Trophoblast cell (in vitro differentiated cells and primary cell): Measurements from ENCODE around the gene ETV2.
A peak's percentile ranks its signal among the peaks of the same experiment; 100 is the strongest.

ENCODE experiments used
- DNase-seq, 2 donors: peaks; one replicate each; pipeline ENCODE4 v3.0.0-alpha.2; 2016
- H2AFZ ChIP-seq: 2 replicates; pipeline ENCODE4 v1.6.1; 2013; ENCODE audit warnings: low read length, moderate library complexity, mild to moderate bottlenecking; ENCODE audit not compliant: insufficient read depth, poor library complexity
- H2AK5ac ChIP-seq: 2 replicates; pipeline ENCODE4 v1.6.1; 2013; ENCODE audit warnings: mild to moderate bottlenecking, low read length
- H2BK120ac ChIP-seq: 2 replicates; pipeline ENCODE4 v1.6.1; 2013; ENCODE audit warnings: low read length, mild to moderate bottlenecking, moderate library complexity; ENCODE audit not compliant: insufficient read depth, poor library complexity
- H2BK12ac ChIP-seq: 2 replicates; pipeline ENCODE4 v1.6.1; 2013; ENCODE audit warnings: mild to moderate bottlenecking, low read length, moderate library complexity
- H2BK5ac ChIP-seq: 2 replicates; pipeline ENCODE4 v1.6.1; 2013; ENCODE audit warnings: low read length, low read depth, moderate library complexity, mild to moderate bottlenecking; ENCODE audit not compliant: poor library complexity
- H3K14ac ChIP-seq: 2 replicates; pipeline ENCODE4 v1.6.1; 2013; ENCODE audit warnings: mild to moderate bottlenecking, low read length
- H3K18ac ChIP-seq: 2 replicates; pipeline ENCODE4 v1.6.1; 2013; ENCODE audit warnings: mild to moderate bottlenecking, low read length
- H3K23ac ChIP-seq: 2 replicates; pipeline ENCODE4 v1.6.1; 2013; ENCODE audit warnings: low read length
- H3K27ac ChIP-seq: 2 replicates; pipeline ENCODE4 v1.5.1; 2013; ENCODE audit warnings: low read depth, mild to moderate bottlenecking, inconsistent platforms, low read length, moderate library complexity
- H3K27me3 ChIP-seq: 2 replicates; pipeline ENCODE4 v1.6.1; 2013; ENCODE audit warnings: inconsistent platforms, mild to moderate bottlenecking, low read length, moderate library complexity; ENCODE audit not compliant: insufficient read depth
- H3K36me3 ChIP-seq, 2 experiments: 1 replicate in 1 of 2; 2 replicates in 1 of 2; pipeline ENCODE4 v1.6.1; 2013; ENCODE audit warnings: low read length in 2 of 2, mild to moderate bottlenecking in 2 of 2, moderate library complexity in 1 of 2; ENCODE audit not compliant: insufficient read depth in 2 of 2, control insufficient read depth in 1 of 2
- H3K4ac ChIP-seq: 2 replicates; pipeline ENCODE4 v1.6.1; 2013; ENCODE audit warnings: low read depth, mild to moderate bottlenecking, low read length, moderate library complexity
- H3K4me1 ChIP-seq, 2 experiments: 1 replicate in 1 of 2; 2 replicates in 1 of 2; pipeline ENCODE4 v1.6.1; 2013; ENCODE audit warnings: low read length in 2 of 2, mild to moderate bottlenecking in 2 of 2, moderate library complexity in 1 of 2; ENCODE audit not compliant: insufficient read depth in 2 of 2, control insufficient read depth in 1 of 2
- H3K4me2 ChIP-seq: 2 replicates; pipeline ENCODE4 v1.6.1; 2013; ENCODE audit warnings: inconsistent platforms, mild to moderate bottlenecking, low read length, moderate library complexity
- H3K4me3 ChIP-seq: 2 replicates; pipeline ENCODE4 v1.5.1; 2013; ENCODE audit warnings: mild to moderate bottlenecking, low read depth, low read length, inconsistent platforms
- H3K79me1 ChIP-seq: one replicate; pipeline ENCODE4 v1.6.1; 2013; ENCODE audit warnings: low read length
- H3K79me2 ChIP-seq: 2 replicates; pipeline ENCODE4 v1.6.1; 2013; ENCODE audit warnings: low read length, mild to moderate bottlenecking; ENCODE audit not compliant: control insufficient read depth, insufficient read depth, poor library complexity
- H3K9ac ChIP-seq: 2 replicates; pipeline ENCODE4 v1.6.1; 2013; ENCODE audit warnings: mild to moderate bottlenecking, low read length
- H3K9me3 ChIP-seq: 2 replicates; pipeline ENCODE4 v1.6.1; 2013; ENCODE audit warnings: low read depth, mild to moderate bottlenecking, control low read depth, inconsistent platforms, low read length; ENCODE audit not compliant: insufficient read depth
- H4K12ac ChIP-seq: 2 replicates; pipeline ENCODE4 v1.6.1; 2013; ENCODE audit warnings: low read depth, mild to moderate bottlenecking, low read length, moderate library complexity
- H4K8ac ChIP-seq: 2 replicates; pipeline ENCODE4 v1.6.1; 2013; ENCODE audit warnings: low read depth, mild to moderate bottlenecking, low read length, moderate library complexity
- H4K91ac ChIP-seq: one replicate; pipeline ENCODE4 v1.6.1; 2013; ENCODE audit warnings: low read depth, mild to moderate bottlenecking, low read length, moderate library complexity
- WGBS: extraction: QIAGEN DNeasy Blood & Tissue Kit; methylation state at CpG from one replicate; pipeline ENCODE4 v1.1.7; 2013; ENCODE audit warnings: missing lambda C conversion rate; ENCODE audit not compliant: insufficient read length, insufficient coverage; ENCODE audit errors: extremely low coverage; 5-methylcytosine and 5-hydroxymethylcytosine counted together

Gene ETV2

DNA sequence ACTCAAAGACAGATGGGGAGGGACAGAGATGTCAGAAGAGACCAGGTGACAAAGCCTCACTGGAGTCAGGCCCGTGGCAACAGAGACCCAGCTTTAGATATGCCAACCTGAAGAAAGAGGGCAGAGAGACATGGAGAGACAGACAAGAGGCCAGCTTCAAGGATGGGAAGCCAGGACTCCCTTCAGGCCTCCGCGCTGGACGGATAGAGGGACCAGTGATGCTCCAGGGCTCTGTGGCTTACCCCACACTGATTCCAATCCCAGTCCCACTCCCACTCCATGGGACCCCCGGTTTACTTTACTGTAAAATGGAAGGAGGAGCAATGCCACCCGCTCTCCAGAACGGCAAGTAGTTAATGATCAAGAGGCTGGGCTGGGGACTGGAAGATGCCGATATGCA, 1.7 kb upstream of the ETV2 start:
- Histone ChIP-seq H3K9me3 (peaks cover 3% of the 10 kb centered on the region), H3K4ac (no peak overlapping the region), H3K9ac (no peak overlapping the region), H3K4me1 (peaks cover 17 to 24% of the 10 kb centered on the region in 2 experiments), H3K18ac (no peak overlapping the region), H3K27me3 (no peaks in the 10 kb centered on the region), H3K4me3 (no peak overlapping the region), H4K12ac (no peak overlapping the region), H2BK12ac (peak overlapping the region; percentile 29), H3K14ac (no peak overlapping the region), H3K23ac (no peak overlapping the region), H3K4me2 (no peak overlapping the region), H2AK5ac (no peak overlapping the region), H3K79me2 (peaks cover 2% of the 10 kb centered on the region), H4K8ac (no peak overlapping the region), H4K91ac (peak overlapping the region; percentile 2), H2AFZ (no peak overlapping the region), H2BK5ac (no peak overlapping the region), H3K27ac (no peak overlapping the region), H3K36me3 (peaks cover 28 to 31% of the 10 kb centered on the region in 2 experiments), H2BK120ac (no peak overlapping the region), H3K79me1 (peaks cover 14% of the 10 kb centered on the region)
- WGBS, result no CpG with 5 or more reads among the region's 8 CpGs
- no peak for DNase-seq

GRCh38 chr19:35642312-35642711, 767 bp downstream of the ETV2 start:
- no peak overlapping the region for H2AK5ac ChIP-seq
- H3K79me1 ChIP-seq, result peaks cover 14% of the 10 kb centered on the region
- no peak for DNase-seq
- H3K9me3 ChIP-seq, result peaks cover 3% of the 10 kb centered on the region
- H3K18ac ChIP-seq, result no peak overlapping the region
- H2BK120ac ChIP-seq, result no peak overlapping the region
- H3K23ac ChIP-seq, result no peak overlapping the region
- H2BK5ac ChIP-seq, result no peak overlapping the region
- no peak overlapping the region for H3K27ac ChIP-seq
- H3K79me2 ChIP-seq, result peaks cover 2% of the 10 kb centered on the region
- H3K27me3 ChIP-seq, result no peaks in the 10 kb centered on the region
- no peak overlapping the region for H4K8ac ChIP-seq
- H4K12ac ChIP-seq, result no peak overlapping the region
- H3K4me1 ChIP-seq, result peaks cover 17 to 24% of the 10 kb centered on the region in 2 experiments
- WGBS, result no CpG with 5 or more reads among the region's 10 CpGs
- H3K14ac ChIP-seq, result no peak overlapping the region
- peaks cover 8 to 11% of the 10 kb centered on the region in 2 experiments for H3K36me3 ChIP-seq
- no peak overlapping the region for H3K4me2 ChIP-seq
- no peak overlapping the region for H3K4ac ChIP-seq
- H4K91ac ChIP-seq, result peak overlapping the region; percentile 33
- no peak overlapping the region for H3K4me3 ChIP-seq
- no peak overlapping the region for H2BK12ac ChIP-seq
- H2AFZ ChIP-seq, result no peak overlapping the region
- no peak overlapping the region for H3K9ac ChIP-seq

GRCh38 chr19:35642798-35643254, 1.3 kb downstream of the ETV2 start:
- Histone ChIP-seq H2BK5ac (no peak overlapping the region), H4K91ac (peak overlapping the region; percentile 88), H3K79me1 (peaks cover 14% of the 10 kb centered on the region), H3K18ac (no peak overlapping the region), H3K14ac (peak overlapping the region; percentile 72), H3K4me3 (peak overlapping the region; percentile 66), H3K4me2 (peak overlapping the region; percentile 89), H2BK120ac (no peak overlapping the region), H2BK12ac (no peak overlapping the region), H3K79me2 (peaks cover 2% of the 10 kb centered on the region), H2AFZ (peak overlapping the region; percentile 86), H2AK5ac (no peak overlapping the region), H3K36me3 (peaks cover 3 to 6% of the 10 kb centered on the region in 2 experiments), H4K12ac (peak overlapping the region; percentile 14), H3K9me3 (peaks cover 3% of the 10 kb centered on the region), H3K9ac (no peak overlapping the region), H3K4me1 (peaks cover 17 to 25% of the 10 kb centered on the region in 2 experiments), H3K4ac (no peak overlapping the region), H3K27me3 (no peaks in the 10 kb centered on the region), H3K23ac (no peak overlapping the region), H3K27ac (no peak overlapping the region), H4K8ac (peak overlapping the region; percentile 97)
- WGBS, result no CpG with 5 or more reads among the region's 15 CpGs
- DNase-seq, result no peak

DNA sequence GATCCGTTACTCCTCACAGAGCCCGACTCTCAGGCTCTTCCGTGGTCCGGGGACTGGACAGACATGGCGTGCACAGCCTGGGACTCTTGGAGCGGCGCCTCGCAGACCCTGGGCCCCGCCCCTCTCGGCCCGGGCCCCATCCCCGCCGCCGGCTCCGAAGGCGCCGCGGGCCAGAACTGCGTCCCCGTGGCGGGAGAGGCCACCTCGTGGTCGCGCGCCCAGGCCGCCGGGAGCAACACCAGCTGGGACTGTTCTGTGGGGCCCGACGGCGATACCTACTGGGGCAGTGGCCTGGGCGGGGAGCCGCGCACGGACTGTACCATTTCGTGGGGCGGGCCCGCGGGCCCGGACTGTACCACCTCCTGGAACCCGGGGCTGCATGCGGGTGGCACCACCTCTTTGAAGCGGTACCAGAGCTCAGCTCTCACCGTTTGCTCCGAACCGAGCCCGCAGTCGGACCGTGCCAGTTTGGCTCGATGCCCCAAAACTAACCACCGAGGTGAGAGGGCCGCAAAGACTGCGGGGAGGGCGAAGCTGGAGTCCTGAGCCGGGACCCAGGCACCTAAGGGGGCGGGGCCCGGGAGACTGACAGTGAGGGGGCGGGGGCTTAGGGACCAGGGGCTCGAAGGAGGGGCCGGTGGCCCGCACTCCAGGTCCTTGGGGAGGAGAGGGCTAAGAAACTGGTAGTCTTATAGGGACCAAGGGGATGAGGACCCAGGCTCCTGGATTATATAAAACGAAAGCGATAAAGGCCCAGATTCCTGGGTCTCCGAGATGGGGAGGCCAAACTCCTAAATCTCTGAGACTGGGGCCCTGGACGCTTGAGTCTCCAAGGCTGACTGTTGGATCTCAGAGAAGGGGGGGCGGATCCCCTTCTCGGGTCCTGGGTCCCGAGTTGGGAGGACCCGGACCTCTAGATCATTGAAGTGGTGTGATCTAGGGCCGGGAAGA, 2.0 kb downstream of the ETV2 start:
- Histone ChIP-seq H3K9me3 (peaks cover 3% of the 10 kb centered on the region), H3K4me3 (peak overlapping the region; percentile 66), H4K12ac (peak overlapping the region; percentile 92), H3K23ac (no peak overlapping the region), H3K27ac (peak overlapping the region; percentile 73), H3K36me3 (no peaks in the 10 kb centered on the region), H2AK5ac (peak overlapping the region; percentile 4), H2BK12ac (peak overlapping the region; percentile 67), H3K9ac (peak overlapping the region; percentile 16), H3K4me2 (peak overlapping the region; percentile 89), H3K18ac (peak overlapping the region; percentile 96), H2BK5ac (peak overlapping the region; percentile 89), H3K27me3 (no peaks in the 10 kb centered on the region), H2AFZ (peak overlapping the region; percentile 98), H2BK120ac (peak overlapping the region; percentile 97), H4K91ac (peak overlapping the region; percentile 88), H3K14ac (peak overlapping the region; percentile 97), H3K79me1 (peaks cover 16% of the 10 kb centered on the region), H3K4me1 (peaks cover 17 to 25% of the 10 kb centered on the region in 2 experiments), H3K4ac (peak overlapping the region; percentile 70), H4K8ac (peak overlapping the region; percentile 97), H3K79me2 (peaks cover 4% of the 10 kb centered on the region)
- WGBS, result no CpG with 5 or more reads among the region's 69 CpGs
- peak; percentile 76 to 84 for DNase-seq
